GM23338 (cell line): ENCODE results near the gene C14orf132. TPM values are rescaled to one million over a fixed set of nuclear protein-coding genes. Genes with fewer than 3 reads are reported as not detected.

ENCODE experiments used
- ATAC-seq: fragments of 200-7000 bp; cut with Tn5 transposase; 3 replicates; pipeline ENCODE4 v1.9.1; 2020
- DNase-seq: peaks from one replicate; pipeline ENCODE4 v3.0.0-alpha.2; 2015; ENCODE audit warnings: low spot score
- H2AFZ ChIP-seq: fragments of 200-600 bp; sonication (generic); 2 replicates; pipeline ENCODE4 v1.8.0; 2016; ENCODE audit warnings: antibody characterized with exemption, mild to moderate bottlenecking, moderate library complexity
- H3F3A ChIP-seq: fragments of 200-600 bp; sonication (generic); replicated peaks from 2 replicates; pipeline ENCODE4 v1.8.0; 2017; ENCODE audit warnings: antibody characterized with exemption, mixed run types, low read depth
- H3K27ac ChIP-seq: fragments of 200-600 bp; sonication (generic); 2 replicates; pipeline ENCODE4 v1.6.1; 2016; ENCODE audit warnings: low read depth
- H3K27me3 ChIP-seq: fragments of 200-600 bp; sonication (generic); 2 replicates; pipeline ENCODE4 v1.8.0; 2016; ENCODE audit warnings: mild to moderate bottlenecking, mixed run types, moderate library complexity; ENCODE audit not compliant: insufficient read depth
- H3K36me3 ChIP-seq: fragments of 200-600 bp; sonication (generic); 2 replicates; pipeline ENCODE4 v1.8.0; 2016; ENCODE audit warnings: mild to moderate bottlenecking; ENCODE audit not compliant: insufficient read depth
- H3K4me1 ChIP-seq: fragments of 200-600 bp; sonication (generic); 2 replicates; pipeline ENCODE4 v1.8.0; 2016; ENCODE audit warnings: mild to moderate bottlenecking, moderate library complexity; ENCODE audit not compliant: insufficient read depth
- H3K4me2 ChIP-seq: fragments of 200-600 bp; sonication (generic); 2 replicates; pipeline ENCODE4 v1.7.1; 2017; ENCODE audit warnings: mixed run types
- H3K4me3 ChIP-seq: fragments of 200-600 bp; sonication (generic); 2 replicates; pipeline ENCODE4 v1.6.1; 2016; ENCODE audit warnings: mixed run types
- H3K79me2 ChIP-seq: fragments of 200-600 bp; sonication (generic); replicated peaks from 2 replicates; pipeline ENCODE4 v1.8.0; 2017; ENCODE audit warnings: mild to moderate bottlenecking; ENCODE audit not compliant: insufficient read depth
- H3K9me2 ChIP-seq: fragments of 200-600 bp; sonication (generic); 2 replicates; pipeline ENCODE4 v1.8.0; 2017; ENCODE audit not compliant: insufficient read depth
- H4K20me1 ChIP-seq: fragments of 200-600 bp; sonication (generic); replicated peaks from 2 replicates; pipeline ENCODE4 v1.8.0; 2017; ENCODE audit warnings: mild to moderate bottlenecking; ENCODE audit not compliant: insufficient read depth
- H3K27ac Mint-ChIP-seq: 2 replicates; pipeline ENCODE4 v1.8.0; 2020; ENCODE audit warnings: inconsistent platforms, mild to moderate bottlenecking, moderate library complexity, mixed read lengths
- H3K27me3 Mint-ChIP-seq: 3 replicates; pipeline ENCODE4 v1.8.0; 2022; ENCODE audit warnings: low read depth, mild to moderate bottlenecking, moderate library complexity, mixed read lengths, inconsistent platforms; ENCODE audit not compliant: insufficient read depth, poor library complexity
- H3K36me3 Mint-ChIP-seq: 3 replicates; pipeline ENCODE4 v1.8.0; 2021; ENCODE audit warnings: low read depth, mild to moderate bottlenecking, inconsistent platforms, moderate library complexity, mixed read lengths
- H3K4me1 Mint-ChIP-seq: 3 replicates; pipeline ENCODE4 v1.8.0; 2020; ENCODE audit warnings: mild to moderate bottlenecking, inconsistent platforms, mixed read lengths
- H3K4me3 Mint-ChIP-seq: 3 replicates; pipeline ENCODE4 v1.8.0; 2021; ENCODE audit warnings: moderate library complexity, mild to moderate bottlenecking, inconsistent platforms, mixed read lengths
- H3K9me3 Mint-ChIP-seq: 3 replicates; pipeline ENCODE4 v1.8.0; 2020; ENCODE audit warnings: moderate library complexity, mild to moderate bottlenecking, inconsistent platforms, mixed read lengths
- CREB1 ChIP-seq: fragments of 250-450 bp; sonication (Bioruptor Pico); IDR thresholded peaks from 2 replicates; pipeline ENCODE4 v1.5.0; 2020; ENCODE audit warnings: low read depth, mild to moderate bottlenecking, moderate library complexity
- ETS1 ChIP-seq: IDR thresholded peaks from 2 replicates; pipeline ENCODE4 v1.6.1; 2016; ENCODE audit warnings: antibody characterized with exemption
- EZH2phosphoT487 ChIP-seq: fragments of 200-600 bp; sonication (generic); IDR thresholded peaks from one replicate; pipeline ENCODE4 v1.8.1; 2018; ENCODE audit warnings: antibody characterized with exemption; ENCODE audit not compliant: unreplicated experiment
- JUNB ChIP-seq: IDR thresholded peaks from one replicate; pipeline ENCODE4 v1.6.1; 2016; ENCODE audit warnings: antibody characterized with exemption; ENCODE audit not compliant: unreplicated experiment
- NANOG ChIP-seq: IDR thresholded peaks from 2 replicates; pipeline ENCODE4 v1.6.1; 2016; ENCODE audit warnings: antibody characterized with exemption, borderline replicate concordance
- POLR2AphosphoS5 ChIP-seq: IDR thresholded peaks from 2 replicates; pipeline ENCODE4 v1.6.1; 2016; ENCODE audit warnings: antibody characterized with exemption, low read depth
- STAT1 ChIP-seq: IDR thresholded peaks from one replicate; pipeline ENCODE4 v1.6.1; 2016; ENCODE audit warnings: antibody characterized with exemption; ENCODE audit not compliant: unreplicated experiment
- ZNF114 ChIP-seq: fragments of 250-450 bp; sonication (Bioruptor Pico); IDR thresholded peaks from 2 replicates; pipeline ENCODE4 v1.5.0; 2020; ENCODE audit warnings: mild to moderate bottlenecking, moderate library complexity
- polyA plus RNA-seq: library from polyadenylated mRNA; unstranded; fragments of >200 nt; fragmentation: Nextera tagmentation; extraction: Ambion mirVana; gene quantifications from 2 replicates; pipeline ENCODE4 v1.2.1, GENCODE V29; 2016
- total RNA-seq: library from RNA; depleted of rRNA; stranded (reverse); fragments of >200 nt; shearing (Covaris generic); gene quantifications from 2 replicates; pipeline ENCODE4 v1.2.3, GENCODE V29; 2014
- TF ChIP-seq, protein P1 (sequence below), 2 experiments: fragments of 200-600 bp in 1 of 2; sonication (generic) in 1 of 2; conservative IDR thresholded peaks; 2 replicates each; pipeline versions ENCODE4 v1.5.1 to v1.6.1; 2016 to 2017; ENCODE audit warnings: antibody characterized with exemption in 2 of 2, low read depth in 2 of 2, mild to moderate bottlenecking in 2 of 2, moderate library complexity in 1 of 2
- TF ChIP-seq, protein P2 (sequence below): IDR thresholded peaks from one replicate; pipeline ENCODE4 v1.6.1; 2018; ENCODE audit warnings: antibody characterized with exemption; ENCODE audit not compliant: unreplicated experiment
- TF ChIP-seq, protein P3 (sequence below): fragments of 250-450 bp; sonication (Bioruptor Pico); IDR thresholded peaks from 2 replicates; pipeline ENCODE4 v1.5.0; 2020; ENCODE audit warnings: mild to moderate bottlenecking, moderate library complexity

C14orf132 gene
- total and polyA plus RNA-seq, 2 experiments from 2014 or later = 13.8 to 16.2 TPM

- TF ChIP-seq, protein P1, sequence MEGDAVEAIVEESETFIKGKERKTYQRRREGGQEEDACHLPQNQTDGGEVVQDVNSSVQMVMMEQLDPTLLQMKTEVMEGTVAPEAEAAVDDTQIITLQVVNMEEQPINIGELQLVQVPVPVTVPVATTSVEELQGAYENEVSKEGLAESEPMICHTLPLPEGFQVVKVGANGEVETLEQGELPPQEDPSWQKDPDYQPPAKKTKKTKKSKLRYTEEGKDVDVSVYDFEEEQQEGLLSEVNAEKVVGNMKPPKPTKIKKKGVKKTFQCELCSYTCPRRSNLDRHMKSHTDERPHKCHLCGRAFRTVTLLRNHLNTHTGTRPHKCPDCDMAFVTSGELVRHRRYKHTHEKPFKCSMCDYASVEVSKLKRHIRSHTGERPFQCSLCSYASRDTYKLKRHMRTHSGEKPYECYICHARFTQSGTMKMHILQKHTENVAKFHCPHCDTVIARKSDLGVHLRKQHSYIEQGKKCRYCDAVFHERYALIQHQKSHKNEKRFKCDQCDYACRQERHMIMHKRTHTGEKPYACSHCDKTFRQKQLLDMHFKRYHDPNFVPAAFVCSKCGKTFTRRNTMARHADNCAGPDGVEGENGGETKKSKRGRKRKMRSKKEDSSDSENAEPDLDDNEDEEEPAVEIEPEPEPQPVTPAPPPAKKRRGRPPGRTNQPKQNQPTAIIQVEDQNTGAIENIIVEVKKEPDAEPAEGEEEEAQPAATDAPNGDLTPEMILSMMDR (conservative IDR thresholded peaks at IDR 0.05; ENCODE audit: low read depth in 2 of 2) = no peak
- TF ChIP-seq CREB1 (CRISPR knock-in tag) = no peak
- TF ChIP-seq NANOG = no peak
- TF ChIP-seq ZNF114 (CRISPR knock-in tag) = no peak
- TF ChIP-seq POLR2AphosphoS5 = no peak
- no peak for TF ChIP-seq ETS1
- TF ChIP-seq JUNB = no peak
- TF ChIP-seq STAT1 = no peak
- TF ChIP-seq, protein P2, sequence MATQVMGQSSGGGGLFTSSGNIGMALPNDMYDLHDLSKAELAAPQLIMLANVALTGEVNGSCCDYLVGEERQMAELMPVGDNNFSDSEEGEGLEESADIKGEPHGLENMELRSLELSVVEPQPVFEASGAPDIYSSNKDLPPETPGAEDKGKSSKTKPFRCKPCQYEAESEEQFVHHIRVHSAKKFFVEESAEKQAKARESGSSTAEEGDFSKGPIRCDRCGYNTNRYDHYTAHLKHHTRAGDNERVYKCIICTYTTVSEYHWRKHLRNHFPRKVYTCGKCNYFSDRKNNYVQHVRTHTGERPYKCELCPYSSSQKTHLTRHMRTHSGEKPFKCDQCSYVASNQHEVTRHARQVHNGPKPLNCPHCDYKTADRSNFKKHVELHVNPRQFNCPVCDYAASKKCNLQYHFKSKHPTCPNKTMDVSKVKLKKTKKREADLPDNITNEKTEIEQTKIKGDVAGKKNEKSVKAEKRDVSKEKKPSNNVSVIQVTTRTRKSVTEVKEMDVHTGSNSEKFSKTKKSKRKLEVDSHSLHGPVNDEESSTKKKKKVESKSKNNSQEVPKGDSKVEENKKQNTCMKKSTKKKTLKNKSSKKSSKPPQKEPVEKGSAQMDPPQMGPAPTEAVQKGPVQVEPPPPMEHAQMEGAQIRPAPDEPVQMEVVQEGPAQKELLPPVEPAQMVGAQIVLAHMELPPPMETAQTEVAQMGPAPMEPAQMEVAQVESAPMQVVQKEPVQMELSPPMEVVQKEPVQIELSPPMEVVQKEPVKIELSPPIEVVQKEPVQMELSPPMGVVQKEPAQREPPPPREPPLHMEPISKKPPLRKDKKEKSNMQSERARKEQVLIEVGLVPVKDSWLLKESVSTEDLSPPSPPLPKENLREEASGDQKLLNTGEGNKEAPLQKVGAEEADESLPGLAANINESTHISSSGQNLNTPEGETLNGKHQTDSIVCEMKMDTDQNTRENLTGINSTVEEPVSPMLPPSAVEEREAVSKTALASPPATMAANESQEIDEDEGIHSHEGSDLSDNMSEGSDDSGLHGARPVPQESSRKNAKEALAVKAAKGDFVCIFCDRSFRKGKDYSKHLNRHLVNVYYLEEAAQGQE = no peak
Measured at GRCh38 chr14:96011131-96011530, 28.0 kb upstream of the C14orf132 start (continued).

- no peaks in the 10 kb centered on the region for H3F3A ChIP-seq
- H3K79me2 ChIP-seq = no peaks in the 10 kb centered on the region
- no peak overlapping the region for H3K27ac ChIP-seq
- no peaks in the 10 kb centered on the region for H3K27me3 ChIP-seq
- H3K27ac Mint-ChIP-seq = no peak overlapping the region
- no peaks in the 10 kb centered on the region for H3K9me2 ChIP-seq
- no peaks in the 10 kb centered on the region for H3K4me1 Mint-ChIP-seq
- DNase-seq (no peak), ATAC-seq (no peak)
- TF ChIP-seq POLR2AphosphoS5 = no peak
- no peak for TF ChIP-seq EZH2phosphoT487
- TF ChIP-seq, protein P3, sequence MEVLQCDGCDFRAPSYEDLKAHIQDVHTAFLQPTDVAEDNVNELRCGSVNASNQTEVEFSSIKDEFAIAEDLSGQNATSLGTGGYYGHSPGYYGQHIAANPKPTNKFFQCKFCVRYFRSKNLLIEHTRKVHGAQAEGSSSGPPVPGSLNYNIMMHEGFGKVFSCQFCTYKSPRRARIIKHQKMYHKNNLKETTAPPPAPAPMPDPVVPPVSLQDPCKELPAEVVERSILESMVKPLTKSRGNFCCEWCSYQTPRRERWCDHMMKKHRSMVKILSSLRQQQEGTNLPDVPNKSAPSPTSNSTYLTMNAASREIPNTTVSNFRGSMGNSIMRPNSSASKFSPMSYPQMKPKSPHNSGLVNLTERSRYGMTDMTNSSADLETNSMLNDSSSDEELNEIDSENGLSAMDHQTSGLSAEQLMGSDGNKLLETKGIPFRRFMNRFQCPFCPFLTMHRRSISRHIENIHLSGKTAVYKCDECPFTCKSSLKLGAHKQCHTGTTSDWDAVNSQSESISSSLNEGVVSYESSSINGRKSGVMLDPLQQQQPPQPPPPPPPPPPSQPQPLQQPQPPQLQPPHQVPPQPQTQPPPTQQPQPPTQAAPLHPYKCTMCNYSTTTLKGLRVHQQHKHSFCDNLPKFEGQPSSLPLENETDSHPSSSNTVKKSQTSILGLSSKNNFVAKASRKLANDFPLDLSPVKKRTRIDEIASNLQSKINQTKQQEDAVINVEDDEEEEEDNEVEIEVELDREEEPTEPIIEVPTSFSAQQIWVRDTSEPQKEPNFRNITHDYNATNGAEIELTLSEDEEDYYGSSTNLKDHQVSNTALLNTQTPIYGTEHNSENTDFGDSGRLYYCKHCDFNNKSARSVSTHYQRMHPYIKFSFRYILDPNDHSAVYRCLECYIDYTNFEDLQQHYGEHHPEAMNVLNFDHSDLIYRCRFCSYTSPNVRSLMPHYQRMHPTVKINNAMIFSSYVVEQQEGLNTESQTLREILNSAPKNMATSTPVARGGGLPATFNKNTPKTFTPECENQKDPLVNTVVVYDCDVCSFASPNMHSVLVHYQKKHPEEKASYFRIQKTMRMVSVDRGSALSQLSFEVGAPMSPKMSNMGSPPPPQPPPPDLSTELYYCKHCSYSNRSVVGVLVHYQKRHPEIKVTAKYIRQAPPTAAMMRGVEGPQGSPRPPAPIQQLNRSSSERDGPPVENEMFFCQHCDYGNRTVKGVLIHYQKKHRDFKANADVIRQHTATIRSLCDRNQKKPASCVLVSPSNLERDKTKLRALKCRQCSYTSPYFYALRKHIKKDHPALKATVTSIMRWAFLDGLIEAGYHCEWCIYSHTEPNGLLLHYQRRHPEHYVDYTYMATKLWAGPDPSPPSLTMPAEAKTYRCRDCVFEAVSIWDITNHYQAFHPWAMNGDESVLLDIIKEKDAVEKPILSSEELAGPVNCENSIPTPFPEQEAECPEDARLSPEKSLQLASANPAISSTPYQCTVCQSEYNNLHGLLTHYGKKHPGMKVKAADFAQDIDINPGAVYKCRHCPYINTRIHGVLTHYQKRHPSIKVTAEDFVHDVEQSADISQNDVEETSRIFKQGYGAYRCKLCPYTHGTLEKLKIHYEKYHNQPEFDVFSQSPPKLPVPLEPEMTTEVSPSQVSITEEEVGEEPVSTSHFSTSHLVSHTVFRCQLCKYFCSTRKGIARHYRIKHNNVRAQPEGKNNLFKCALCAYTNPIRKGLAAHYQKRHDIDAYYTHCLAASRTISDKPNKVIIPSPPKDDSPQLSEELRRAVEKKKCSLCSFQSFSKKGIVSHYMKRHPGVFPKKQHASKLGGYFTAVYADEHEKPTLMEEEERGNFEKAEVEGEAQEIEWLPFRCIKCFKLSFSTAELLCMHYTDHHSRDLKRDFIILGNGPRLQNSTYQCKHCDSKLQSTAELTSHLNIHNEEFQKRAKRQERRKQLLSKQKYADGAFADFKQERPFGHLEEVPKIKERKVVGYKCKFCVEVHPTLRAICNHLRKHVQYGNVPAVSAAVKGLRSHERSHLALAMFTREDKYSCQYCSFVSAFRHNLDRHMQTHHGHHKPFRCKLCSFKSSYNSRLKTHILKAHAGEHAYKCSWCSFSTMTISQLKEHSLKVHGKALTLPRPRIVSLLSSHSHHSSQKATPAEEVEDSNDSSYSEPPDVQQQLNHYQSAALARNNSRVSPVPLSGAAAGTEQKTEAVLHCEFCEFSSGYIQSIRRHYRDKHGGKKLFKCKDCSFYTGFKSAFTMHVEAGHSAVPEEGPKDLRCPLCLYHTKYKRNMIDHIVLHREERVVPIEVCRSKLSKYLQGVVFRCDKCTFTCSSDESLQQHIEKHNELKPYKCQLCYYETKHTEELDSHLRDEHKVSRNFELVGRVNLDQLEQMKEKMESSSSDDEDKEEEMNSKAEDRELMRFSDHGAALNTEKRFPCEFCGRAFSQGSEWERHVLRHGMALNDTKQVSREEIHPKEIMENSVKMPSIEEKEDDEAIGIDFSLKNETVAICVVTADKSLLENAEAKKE (CRISPR knock-in tag) = no peak
- peaks cover 3% of the 10 kb centered on the region for H3K27me3 Mint-ChIP-seq
- H3K36me3 Mint-ChIP-seq = peaks cover 22% of the 10 kb centered on the region
- H3K9me3 Mint-ChIP-seq = peaks cover 44% of the 10 kb centered on the region
- no peaks in the 10 kb centered on the region for H3K4me1 ChIP-seq
- no peak overlapping the region for H3K4me3 ChIP-seq
- H4K20me1 ChIP-seq = no peaks in the 10 kb centered on the region
- no peaks in the 10 kb centered on the region for H3K36me3 ChIP-seq
- no peak overlapping the region for H3K4me2 ChIP-seq
- H2AFZ ChIP-seq = no peak overlapping the region
- H3K4me3 Mint-ChIP-seq = no peak overlapping the region
Measured at GRCh38 chr14:96011607-96012006, 27.6 kb upstream of the C14orf132 start.
